IgD-negative memory B cell (primary cell): Measurements from ENCODE around the gene CMTR2. TPM values are rescaled to one million over a fixed set of nuclear protein-coding genes. Genes with fewer than 3 reads are reported as not detected.
"Not testable (repeated sequence)": the region's sequence is repeated elsewhere in the genome, so short reads cannot be mapped to it uniquely, and the experiment has no call there.

Experiments
- H3K27ac Mint-ChIP-seq, 3 donors: one replicate each; pipeline ENCODE4 v1.8.0; 2020 to 2022; ENCODE audit warnings: mild to moderate bottlenecking in 3 of 3, mixed read lengths in 3 of 3, moderate library complexity in 1 of 3
- H3K27me3 Mint-ChIP-seq: one replicate; pipeline ENCODE4 v1.8.0; 2021; ENCODE audit warnings: mixed read lengths
- H3K36me3 Mint-ChIP-seq: one replicate; pipeline ENCODE4 v1.8.0; 2020; ENCODE audit warnings: mild to moderate bottlenecking, mixed read lengths
- H3K4me1 Mint-ChIP-seq, 3 donors: one replicate each; pipeline ENCODE4 v1.8.0; 2020 to 2022; ENCODE audit warnings: mixed read lengths in 3 of 3, mild to moderate bottlenecking in 1 of 3
- H3K4me3 Mint-ChIP-seq, 4 donors: one replicate each; pipeline ENCODE4 v1.8.0; 2020 to 2022; ENCODE audit warnings: mild to moderate bottlenecking in 4 of 4, mixed read lengths in 4 of 4, moderate library complexity in 3 of 4
- H3K9me3 Mint-ChIP-seq, 3 donors: one replicate each; pipeline ENCODE4 v1.8.0; 2020 to 2021; ENCODE audit warnings: mixed read lengths in 3 of 3, mild to moderate bottlenecking in 1 of 3
- polyA plus RNA-seq: library from polyadenylated mRNA; unstranded; fragments of 300-500 nt; fragmentation: Illumina TruSeq; gene quantifications from one replicate; pipeline ENCODE4 v1.2.3, GENCODE V29; 2021

The CMTR2 gene
- polyA plus RNA-seq, 1 donor from 2014 or later, result 27.7 TPM

DNA sequence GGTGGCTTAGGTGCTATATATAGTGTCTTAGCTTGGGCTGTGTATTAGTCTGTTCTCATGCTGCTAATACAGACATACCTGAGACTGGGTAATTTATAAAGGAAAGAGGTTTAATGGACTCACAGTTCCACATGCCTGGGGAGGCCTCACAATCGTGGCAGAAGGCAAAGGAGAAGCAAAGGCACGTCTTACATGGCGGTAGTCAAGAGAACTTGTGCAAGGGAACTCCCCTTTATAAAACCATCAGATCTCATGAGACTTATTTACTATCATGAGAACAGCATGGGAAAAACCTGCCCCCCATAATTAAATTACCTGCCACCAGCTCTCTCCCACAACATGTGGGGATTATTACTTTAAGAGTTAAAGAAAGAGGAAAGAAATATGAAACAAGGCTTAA lies 2.9 kb upstream of the CMTR2 start:
- H3K4me3 Mint-ChIP-seq, H3K27ac Mint-ChIP-seq, H3K36me3 Mint-ChIP-seq: not testable (repeated sequence)
- Mint-ChIP-seq H3K27me3 (peaks cover 14% of the 10 kb centered on the region), H3K4me1 (peaks cover 15 to 18% (median 18%) of the 10 kb centered on the region in 3 donors), H3K9me3 (peaks cover 0 to 12% (median 2%) of the 10 kb centered on the region in 3 donors)

DNA sequence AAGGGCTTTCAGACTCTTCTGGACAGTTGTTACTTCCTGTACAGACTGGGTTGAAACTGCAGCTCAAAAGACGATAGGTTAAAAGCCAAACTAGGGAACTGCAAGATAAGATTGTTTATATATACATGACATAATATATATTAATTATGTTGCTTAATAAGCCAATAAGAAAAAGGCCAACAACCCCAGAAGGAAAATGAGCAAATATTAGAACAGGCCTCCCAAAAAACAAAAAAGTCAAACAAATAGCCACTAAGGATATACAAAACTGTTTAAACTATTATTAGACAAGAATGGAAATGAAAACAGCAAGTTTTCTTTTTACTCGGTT lies 495 bp upstream of the CMTR2 start:
- H3K4me1 Mint-ChIP-seq, result peaks cover 18 to 26% (median 19%) of the 10 kb centered on the region in 3 donors
- peak overlapping the region; percentile 87 to 97 (median 92) for H3K4me3 Mint-ChIP-seq

DNA sequence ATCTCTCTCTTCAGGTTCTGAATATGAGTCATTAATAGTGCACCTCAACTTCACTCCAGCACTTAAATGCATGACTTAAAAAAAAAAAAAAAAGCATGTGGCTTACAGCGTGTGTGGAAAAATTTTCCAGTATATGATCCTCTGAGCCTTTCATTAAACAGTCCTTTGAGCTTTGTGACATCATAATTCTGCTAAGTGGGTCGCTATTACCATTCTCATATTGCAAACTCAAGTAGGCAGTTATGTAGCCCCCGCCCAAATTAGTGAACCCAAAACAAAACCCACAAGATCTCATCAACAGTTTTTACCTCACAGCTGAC lies 672 bp downstream of the CMTR2 start:
- Mint-ChIP-seq H3K27me3 (peaks cover 11% of the 10 kb centered on the region), H3K4me1 (peaks cover 18 to 26% (median 22%) of the 10 kb centered on the region in 3 donors), H3K9me3 (peaks cover 0 to 12% (median 2%) of the 10 kb centered on the region in 3 donors), H3K36me3 (peaks cover 14% of the 10 kb centered on the region), H3K27ac (peak overlapping the region; percentile 76 to 96 (median 95)), H3K4me3 (peak overlapping the region; percentile 87 to 97 (median 92))

More for the DNA sequence above, 495 bp upstream of the CMTR2 start:
- peaks cover 14% of the 10 kb centered on the region for H3K27me3 Mint-ChIP-seq
- peaks cover 0 to 12% (median 2%) of the 10 kb centered on the region in 3 donors for H3K9me3 Mint-ChIP-seq
- peaks cover 10% of the 10 kb centered on the region for H3K36me3 Mint-ChIP-seq
- peak overlapping the region; percentile 76 to 96 (median 95) for H3K27ac Mint-ChIP-seq

DNA sequence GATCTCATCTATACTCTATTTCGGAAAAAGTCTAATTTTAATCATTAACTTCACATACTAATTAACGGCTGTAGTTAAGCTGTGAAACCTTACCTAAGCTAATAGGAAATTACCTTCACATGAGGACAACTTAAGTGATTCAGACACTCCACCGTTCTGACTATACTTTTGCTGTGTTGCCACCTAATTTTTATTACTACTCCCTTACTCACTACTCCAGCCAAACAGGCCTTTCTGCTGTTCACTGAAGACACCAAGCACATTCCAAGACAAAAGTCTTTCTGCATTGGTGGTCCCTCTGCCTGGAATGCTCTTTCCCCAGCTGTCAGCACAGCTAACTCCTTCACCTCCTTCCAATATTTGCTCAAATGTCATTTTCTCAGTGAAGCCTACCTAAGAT lies 1.3 kb downstream of the CMTR2 start:
- peak overlapping the region; percentile 87 to 97 (median 92) for H3K4me3 Mint-ChIP-seq
- H3K27me3 Mint-ChIP-seq, result peaks cover 8% of the 10 kb centered on the region
- peaks cover 0 to 12% (median 2%) of the 10 kb centered on the region in 3 donors for H3K9me3 Mint-ChIP-seq
- peaks cover 15% of the 10 kb centered on the region for H3K36me3 Mint-ChIP-seq
- peak overlapping the region in 1 of 3 donors; percentile 76 for H3K27ac Mint-ChIP-seq
- H3K4me1 Mint-ChIP-seq, result peaks cover 18 to 26% (median 23%) of the 10 kb centered on the region in 3 donors

DNA sequence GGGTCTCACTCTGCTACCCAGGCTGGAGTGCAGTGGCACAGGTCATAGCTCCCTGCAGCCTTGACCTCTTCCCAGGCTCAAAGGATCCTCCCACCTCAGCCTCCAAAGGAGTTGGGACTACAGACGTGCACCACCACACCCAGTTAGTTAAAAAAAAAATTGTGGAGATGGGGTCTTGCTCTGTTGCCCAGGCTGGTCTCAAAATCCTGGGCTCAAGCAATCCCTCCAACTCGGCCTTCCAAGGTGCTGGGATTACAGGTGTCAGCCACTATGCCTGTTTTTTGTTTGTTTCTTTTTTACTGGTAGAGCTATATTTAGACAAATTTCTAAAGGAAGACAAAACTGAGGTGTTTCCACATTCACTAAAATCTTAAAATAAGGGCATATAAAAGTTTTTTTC lies 1.7 kb downstream of the CMTR2 start:
- Mint-ChIP-seq H3K9me3 (peaks cover 0 to 9% (median 2%) of the 10 kb centered on the region in 3 donors), H3K4me3 (peak overlapping the region in 2 of 4 donors; percentile 52 to 87), H3K27ac (peak overlapping the region in 1 of 3 donors; percentile 34), H3K4me1 (peaks cover 18 to 26% (median 24%) of the 10 kb centered on the region in 3 donors), H3K36me3 (peaks cover 15% of the 10 kb centered on the region), H3K27me3 (peaks cover 7% of the 10 kb centered on the region)

DNA sequence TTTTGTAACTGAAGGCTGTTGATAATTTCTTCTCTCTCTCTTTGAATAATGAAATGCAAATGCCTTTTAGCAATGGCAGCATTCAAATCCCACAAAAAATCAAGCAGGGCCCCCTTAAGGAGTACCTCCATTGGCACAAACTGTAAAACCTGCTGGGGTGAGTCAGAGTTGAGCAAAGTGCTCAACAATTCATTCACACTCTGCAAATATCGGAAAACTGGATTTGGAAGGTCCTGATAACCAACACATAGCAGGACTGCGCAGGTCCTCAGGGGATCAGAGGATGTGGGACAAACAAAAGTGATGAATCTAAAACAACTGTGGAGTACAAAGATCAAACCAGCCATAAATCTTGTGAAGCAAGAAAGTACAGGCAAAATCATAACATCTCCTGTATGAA lies 5.6 kb downstream of the CMTR2 start:
- H3K27ac Mint-ChIP-seq, result no peak overlapping the region
- H3K27me3 Mint-ChIP-seq, result no peaks in the 10 kb centered on the region
- H3K4me1 Mint-ChIP-seq, result peaks cover 14 to 23% (median 20%) of the 10 kb centered on the region in 3 donors
- H3K9me3 Mint-ChIP-seq, result no peaks in the 10 kb centered on the region
- H3K4me3 Mint-ChIP-seq, result no peak overlapping the region
- H3K36me3 Mint-ChIP-seq, result peaks cover 16% of the 10 kb centered on the region

DNA sequence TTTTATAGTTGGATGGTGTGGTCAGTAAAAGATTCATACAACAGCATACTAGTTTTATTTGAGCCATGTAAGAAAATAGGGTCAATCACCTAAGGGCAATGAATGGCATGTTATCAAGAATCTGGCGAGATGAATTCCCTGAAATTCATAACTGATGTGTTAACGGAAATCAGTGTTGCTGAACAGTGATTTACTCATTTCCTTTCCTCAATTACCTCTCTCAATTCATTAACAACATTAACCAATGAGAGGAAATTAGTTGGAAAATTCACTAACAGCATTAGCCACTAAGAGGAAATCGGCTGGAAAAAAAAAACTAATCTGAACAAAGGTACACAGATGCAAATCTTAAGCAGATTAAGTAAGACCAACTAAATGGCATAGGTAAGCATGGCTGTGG lies 6.3 kb downstream of the CMTR2 start:
- Mint-ChIP-seq H3K36me3 (peaks cover 16% of the 10 kb centered on the region), H3K4me1 (peaks cover 8 to 16% (median 14%) of the 10 kb centered on the region in 3 donors)

DNA sequence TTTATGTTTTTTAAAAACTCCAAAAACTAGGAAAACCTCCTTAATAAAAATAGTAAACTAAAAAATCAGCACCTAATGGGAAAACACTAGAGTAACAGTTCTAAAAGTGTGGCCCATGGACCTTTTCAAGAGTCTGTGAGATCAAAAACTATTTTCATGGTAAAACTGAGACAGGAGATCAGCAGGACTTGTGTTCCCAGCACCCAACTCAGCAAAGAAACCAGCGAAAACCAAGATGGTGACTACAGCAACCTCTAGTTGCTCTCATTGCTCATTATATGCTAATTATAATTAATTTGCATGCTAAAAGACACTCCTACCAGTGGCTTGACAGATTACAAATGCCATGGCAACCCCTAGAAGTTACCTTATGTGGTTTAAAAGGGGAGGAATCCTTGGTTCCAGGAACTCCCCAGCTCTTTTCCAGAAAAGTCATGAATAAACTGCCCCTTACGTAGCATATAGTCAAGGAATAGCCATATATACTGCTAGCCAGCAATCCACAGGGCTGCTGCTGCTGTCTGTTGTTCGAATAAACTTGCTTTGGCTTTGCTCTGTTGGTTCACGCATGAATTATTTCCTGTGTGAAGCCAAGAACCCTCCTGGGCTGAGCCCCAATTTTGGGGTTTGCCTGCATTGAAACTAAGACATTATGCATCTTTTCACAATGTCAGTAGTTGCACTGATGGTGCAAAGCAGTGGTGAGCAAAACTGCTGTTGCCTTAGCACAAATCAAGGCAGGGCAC lies 12.4 kb downstream of the CMTR2 start:
- Mint-ChIP-seq H3K27ac (no peak overlapping the region), H3K27me3 (no peaks in the 10 kb centered on the region), H3K9me3 (peaks cover 0 to 15% (median 3%) of the 10 kb centered on the region in 3 donors), H3K4me1 (peaks cover 2 to 5% (median 3%) of the 10 kb centered on the region in 3 donors), H3K36me3 (peaks cover 7% of the 10 kb centered on the region), H3K4me3 (no peak overlapping the region)

More for the DNA sequence above, 6.3 kb downstream of the CMTR2 start:
- H3K27ac Mint-ChIP-seq, result no peak overlapping the region
- H3K27me3 Mint-ChIP-seq, result no peaks in the 10 kb centered on the region
- no peak overlapping the region for H3K4me3 Mint-ChIP-seq
- H3K9me3 Mint-ChIP-seq, result no peaks in the 10 kb centered on the region

DNA sequence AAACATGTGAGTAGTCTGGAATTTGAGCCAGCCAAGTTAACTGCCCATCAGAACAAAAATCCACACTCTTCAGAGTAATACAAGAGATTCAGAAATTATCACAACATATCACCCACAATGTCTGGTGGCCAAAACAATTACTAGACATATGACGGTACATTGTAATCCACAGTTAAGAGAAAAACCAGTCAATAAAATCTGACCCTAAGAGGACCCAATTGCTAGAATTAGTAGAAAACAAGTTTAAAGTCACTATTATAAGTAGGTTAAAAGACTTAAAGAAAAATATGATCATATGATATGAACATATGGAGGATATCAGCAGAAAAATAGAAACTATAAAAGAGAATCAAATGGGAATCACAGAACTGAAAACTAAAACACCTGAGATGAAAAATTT lies 15.8 kb downstream of the CMTR2 start:
- H3K4me3 Mint-ChIP-seq, result no peak overlapping the region
- no peak overlapping the region for H3K27ac Mint-ChIP-seq
- H3K9me3 Mint-ChIP-seq, result peaks cover 0 to 15% (median 3%) of the 10 kb centered on the region in 3 donors
- H3K36me3 Mint-ChIP-seq, result peaks cover 12% of the 10 kb centered on the region
- H3K27me3 Mint-ChIP-seq, result no peaks in the 10 kb centered on the region
- no peaks in the 10 kb centered on the region for H3K4me1 Mint-ChIP-seq

DNA sequence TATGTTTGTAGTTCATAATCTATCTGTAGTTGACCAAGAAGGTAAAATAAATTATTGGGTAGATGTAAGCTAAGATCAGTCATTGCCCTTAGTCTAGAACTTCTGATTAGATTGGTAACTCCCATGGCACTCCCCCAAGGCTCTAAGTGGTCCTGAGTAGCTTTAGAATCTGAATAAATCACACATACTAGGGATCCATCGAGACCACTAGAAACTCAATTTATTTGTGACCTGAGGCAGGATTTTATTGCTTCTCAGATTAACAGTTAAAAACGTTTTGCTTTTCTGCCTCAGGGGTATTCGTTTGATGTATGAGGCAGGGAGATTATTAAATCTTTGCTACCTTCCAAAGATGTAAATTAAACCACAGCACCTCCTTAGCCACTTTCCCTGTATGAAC lies 24.9 kb downstream of the CMTR2 start:
- Mint-ChIP-seq H3K9me3 (peaks cover 0 to 3% (median 0%) of the 10 kb centered on the region in 3 donors), H3K36me3 (peaks cover 8% of the 10 kb centered on the region), H3K27ac (no peak overlapping the region), H3K4me1 (no peaks in the 10 kb centered on the region), H3K27me3 (peaks cover 9% of the 10 kb centered on the region), H3K4me3 (no peak overlapping the region)

DNA sequence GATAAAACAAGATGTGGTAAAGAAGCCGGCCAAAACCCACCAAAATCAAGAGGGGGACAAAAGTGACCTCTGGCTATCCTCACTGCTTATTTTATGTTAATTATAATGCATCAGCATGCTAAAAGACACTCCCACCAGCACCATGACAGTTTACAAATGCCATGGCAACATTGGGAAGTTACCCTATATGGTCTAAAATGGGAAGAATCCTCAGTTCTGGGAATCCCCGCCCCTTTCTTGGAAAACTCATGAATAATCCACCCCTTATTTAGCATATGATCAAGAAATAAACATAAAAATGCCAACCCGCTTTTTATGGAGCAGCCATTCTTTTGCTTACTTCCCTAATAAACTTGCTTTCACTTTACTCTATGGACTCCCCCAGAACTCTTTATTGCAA lies 25.6 kb downstream of the CMTR2 start:
- peaks cover 8% of the 10 kb centered on the region for H3K36me3 Mint-ChIP-seq
- H3K9me3 Mint-ChIP-seq, result peaks cover 0 to 3% (median 0%) of the 10 kb centered on the region in 3 donors
- no peak overlapping the region for H3K4me3 Mint-ChIP-seq
- no peak overlapping the region for H3K27ac Mint-ChIP-seq
- no peaks in the 10 kb centered on the region for H3K4me1 Mint-ChIP-seq
- peaks cover 9% of the 10 kb centered on the region for H3K27me3 Mint-ChIP-seq

DNA sequence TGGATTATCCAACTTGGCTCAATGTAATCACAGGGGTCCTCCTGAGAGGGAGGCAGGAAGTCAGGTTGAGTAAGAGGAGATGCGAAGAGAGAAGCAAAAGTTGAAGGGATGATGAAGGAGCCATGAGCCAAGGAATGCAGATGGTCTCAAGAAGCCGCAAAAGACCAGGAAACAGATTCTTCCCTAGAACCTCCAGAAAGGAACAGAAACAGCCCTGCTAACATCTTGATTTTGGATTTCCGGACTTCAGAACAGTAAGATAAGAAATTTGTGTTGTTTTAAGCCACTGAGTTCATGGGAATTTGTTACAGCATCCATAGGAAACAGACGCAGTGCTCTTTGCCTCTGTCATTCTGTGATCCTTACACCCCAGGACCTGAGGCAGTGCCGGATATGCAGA lies 26.8 kb downstream of the CMTR2 start:
- no peaks in the 10 kb centered on the region for H3K4me1 Mint-ChIP-seq
- H3K27ac Mint-ChIP-seq, result no peak overlapping the region
- H3K27me3 Mint-ChIP-seq, result peaks cover 9% of the 10 kb centered on the region
- H3K36me3 Mint-ChIP-seq, result peaks cover 6% of the 10 kb centered on the region
- peaks cover 0 to 3% (median 0%) of the 10 kb centered on the region in 3 donors for H3K9me3 Mint-ChIP-seq
- H3K4me3 Mint-ChIP-seq, result no peak overlapping the region

DNA sequence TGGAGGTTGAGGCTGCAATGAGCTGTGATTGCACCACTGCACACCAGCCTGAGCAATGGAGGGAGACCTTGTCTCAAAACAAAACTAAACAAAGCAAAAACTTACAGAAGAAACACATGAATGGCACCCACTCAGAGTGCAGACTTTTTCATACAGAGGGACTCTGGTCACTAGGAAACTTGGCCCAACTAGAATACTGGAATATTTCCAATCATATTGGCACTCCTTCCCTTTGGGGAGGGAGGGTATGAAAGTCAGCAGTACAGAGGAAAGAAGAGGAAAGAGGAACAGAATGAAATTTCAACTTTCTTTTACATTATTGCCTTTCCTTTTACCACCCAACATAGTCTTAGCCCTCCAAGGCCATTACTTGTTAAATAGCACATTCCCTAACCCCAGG lies 28.2 kb downstream of the CMTR2 start:
- H3K27me3 Mint-ChIP-seq, result peaks cover 11% of the 10 kb centered on the region
- peaks cover 4% of the 10 kb centered on the region for H3K36me3 Mint-ChIP-seq
- no peak overlapping the region for H3K27ac Mint-ChIP-seq
- no peaks in the 10 kb centered on the region for H3K4me1 Mint-ChIP-seq
- H3K9me3 Mint-ChIP-seq, result peaks cover 0 to 3% (median 0%) of the 10 kb centered on the region in 3 donors
- H3K4me3 Mint-ChIP-seq, result no peak overlapping the region

DNA sequence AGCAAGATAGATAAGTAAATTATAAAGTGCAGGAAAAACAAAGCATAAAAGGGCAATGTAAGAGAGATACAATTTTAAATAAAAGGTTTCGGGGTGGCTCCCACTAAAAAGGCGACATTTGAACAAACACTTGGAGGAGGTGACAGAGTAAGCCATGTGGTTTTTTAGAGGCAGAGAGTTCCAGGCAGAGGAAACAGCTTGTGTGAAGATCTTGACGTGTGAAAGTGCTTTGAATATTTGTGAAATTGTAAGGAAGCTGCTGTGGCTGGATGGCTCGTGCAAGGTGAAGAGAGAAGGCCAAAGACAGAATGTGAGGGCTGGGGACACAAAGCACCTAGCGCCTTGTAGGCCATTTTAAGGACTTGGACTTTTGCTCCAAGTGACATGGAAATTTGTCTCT lies 30.1 kb downstream of the CMTR2 start:
- no peak overlapping the region for H3K4me3 Mint-ChIP-seq
- peaks cover 4% of the 10 kb centered on the region for H3K36me3 Mint-ChIP-seq
- peaks cover 8 to 10% (median 9%) of the 10 kb centered on the region in 3 donors for H3K4me1 Mint-ChIP-seq
- H3K27ac Mint-ChIP-seq, result no peak overlapping the region
- H3K9me3 Mint-ChIP-seq, result peaks cover 0 to 3% (median 0%) of the 10 kb centered on the region in 3 donors
- H3K27me3 Mint-ChIP-seq, result peaks cover 14% of the 10 kb centered on the region

DNA sequence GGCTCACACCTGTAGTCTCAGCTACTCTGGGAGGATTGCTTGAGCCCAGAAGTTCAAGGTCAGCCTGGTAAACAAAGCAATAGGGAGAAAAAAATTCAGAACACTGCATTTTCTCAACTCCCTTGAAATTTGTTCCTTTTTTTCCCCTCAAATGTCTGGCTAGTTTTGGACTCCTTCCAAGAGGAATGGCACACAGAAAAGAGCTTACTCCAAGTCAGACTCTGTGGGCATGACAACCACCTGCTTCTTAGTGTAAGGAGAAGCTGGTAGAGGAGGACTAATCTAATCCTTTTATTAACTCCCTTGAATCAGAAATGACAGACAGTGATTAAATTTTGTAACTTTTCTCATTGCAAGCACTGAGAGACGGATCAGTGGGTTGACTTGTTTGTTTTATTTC lies 30.8 kb downstream of the CMTR2 start:
- Mint-ChIP-seq H3K27ac (no peak overlapping the region), H3K4me1 (peaks cover 8 to 10% (median 9%) of the 10 kb centered on the region in 3 donors), H3K27me3 (peaks cover 14% of the 10 kb centered on the region), H3K4me3 (no peak overlapping the region), H3K9me3 (peaks cover 0 to 3% (median 0%) of the 10 kb centered on the region in 3 donors), H3K36me3 (peaks cover 4% of the 10 kb centered on the region)

DNA sequence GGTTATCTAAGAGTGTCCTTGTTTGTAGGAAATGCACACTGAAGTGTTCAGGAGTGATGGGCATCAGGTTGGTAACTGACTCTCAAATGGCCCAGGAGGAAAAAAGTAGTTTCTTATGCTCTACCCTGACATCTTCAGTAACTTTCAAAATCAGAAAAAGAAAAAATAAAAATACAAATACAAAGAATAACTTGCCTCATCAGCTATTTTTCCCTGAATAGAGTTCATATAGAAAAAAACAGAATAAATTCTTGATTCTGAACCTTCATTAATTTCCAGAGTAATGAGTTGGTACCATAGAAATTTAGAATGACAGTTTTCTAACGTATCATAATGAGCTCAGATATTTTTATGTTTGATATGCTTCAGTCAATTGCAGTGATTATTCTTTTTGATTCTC lies 31.4 kb downstream of the CMTR2 start:
- H3K27me3 Mint-ChIP-seq, result peaks cover 14% of the 10 kb centered on the region
- H3K4me1 Mint-ChIP-seq, result peaks cover 8 to 10% (median 9%) of the 10 kb centered on the region in 3 donors
- H3K9me3 Mint-ChIP-seq, result peaks cover 0 to 3% (median 0%) of the 10 kb centered on the region in 3 donors
- H3K36me3 Mint-ChIP-seq, result peaks cover 4% of the 10 kb centered on the region
- no peak overlapping the region for H3K27ac Mint-ChIP-seq
- H3K4me3 Mint-ChIP-seq, result no peak overlapping the region
